MM.1S (cell line): ENCODE measurements around the gene EVX2.

Experiments used
- DNase-seq: peaks from one replicate; pipeline ENCODE4 v3.0.0-alpha.2; 2015
- H2AFZ ChIP-seq: fragments of 300-600 bp; sonication (generic); 2 replicates; pipeline ENCODE4 v1.6.0; 2016; ENCODE audit warnings: antibody characterized with exemption, low read length
- H3F3A ChIP-seq: fragments of 300-600 bp; sonication (generic); 2 replicates; pipeline ENCODE4 v1.6.1; 2016; ENCODE audit warnings: mild to moderate bottlenecking, antibody characterized with exemption, low read length, moderate library complexity, mixed read lengths; ENCODE audit not compliant: insufficient read depth
- H3K27ac ChIP-seq: fragments of 300-600 bp; sonication (generic); 2 replicates; pipeline ENCODE4 v1.5.1; 2016; ENCODE audit warnings: mild to moderate bottlenecking, low read length
- H3K27me3 ChIP-seq: fragments of 300-600 bp; sonication (generic); replicated peaks from 2 replicates; pipeline ENCODE4 v1.6.0; 2016; ENCODE audit warnings: low read length; ENCODE audit not compliant: insufficient read depth
- H3K36me3 ChIP-seq: fragments of 300-600 bp; sonication (generic); replicated peaks from 2 replicates; pipeline ENCODE4 v1.6.1; 2016; ENCODE audit warnings: mild to moderate bottlenecking, low read length, mixed read lengths; ENCODE audit not compliant: insufficient read depth
- H3K4me1 ChIP-seq: fragments of 300-600 bp; sonication (generic); 2 replicates; pipeline ENCODE4 v1.6.1; 2016; ENCODE audit warnings: low read length, mixed read lengths
- H3K4me2 ChIP-seq: fragments of 300-600 bp; sonication (generic); 2 replicates; pipeline ENCODE4 v1.6.0; 2016; ENCODE audit warnings: low read depth, low read length
- H3K4me3 ChIP-seq: fragments of 300-600 bp; sonication (generic); 2 replicates; pipeline ENCODE4 v1.5.1; 2016; ENCODE audit warnings: low read length, mixed read lengths
- H3K79me2 ChIP-seq: fragments of 300-600 bp; sonication (generic); 2 replicates; pipeline ENCODE4 v1.6.1; 2016; ENCODE audit warnings: mixed run types, low read length, mixed read lengths
- H3K9ac ChIP-seq: fragments of 300-600 bp; sonication (generic); 2 replicates; pipeline ENCODE4 v1.6.1; 2016; ENCODE audit warnings: low read length, mixed read lengths
- H3K9me2 ChIP-seq: fragments of 300-600 bp; sonication (generic); replicated peaks from 2 replicates; pipeline ENCODE4 v1.6.1; 2016; ENCODE audit warnings: mild to moderate bottlenecking, low read length, mixed read lengths; ENCODE audit not compliant: insufficient read depth
- H3K9me3 ChIP-seq: fragments of 300-600 bp; sonication (generic); replicated peaks from 2 replicates; pipeline ENCODE4 v1.6.1; 2016; ENCODE audit warnings: mild to moderate bottlenecking, low read length, mixed read lengths; ENCODE audit not compliant: insufficient read depth
- H4K20me1 ChIP-seq: fragments of 300-600 bp; sonication (generic); 2 replicates; pipeline ENCODE4 v1.6.1; 2016; ENCODE audit warnings: mild to moderate bottlenecking, low read length, moderate library complexity, mixed read lengths; ENCODE audit not compliant: insufficient read depth
- EZH2 ChIP-seq: fragments of 300-600 bp; sonication (generic); optimal IDR thresholded peaks from 2 replicates; pipeline ENCODE3; 2017; ENCODE audit warnings: low read depth, mild to moderate bottlenecking, antibody characterized with exemption, low read length, mixed read lengths
- EZH2phosphoT487 ChIP-seq: fragments of 300-600 bp; sonication (generic); IDR thresholded peaks from 2 replicates; pipeline ENCODE4 v1.6.1; 2018; ENCODE audit warnings: antibody characterized with exemption, low read length
- TF ChIP-seq, protein P1 (sequence below): fragments of 300-600 bp; sonication (generic); IDR thresholded peaks from 2 replicates; pipeline ENCODE4 v1.5.1; 2016; ENCODE audit warnings: antibody characterized with exemption, low read length, mixed read lengths

The EVX2 gene

DNA sequence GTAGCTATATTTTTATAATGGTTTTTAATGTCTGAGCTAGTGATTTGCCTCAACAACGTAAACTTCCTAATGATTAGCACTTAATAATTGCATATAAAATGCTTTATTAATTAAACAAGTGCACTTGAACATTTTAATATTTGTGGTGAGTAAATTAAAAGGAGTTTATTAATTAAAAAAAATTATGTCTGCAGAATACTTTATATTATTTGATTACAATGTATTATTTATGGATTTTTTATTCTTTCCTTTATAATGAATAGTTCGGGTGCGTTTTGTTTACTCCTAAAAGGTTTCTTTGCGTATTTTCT lies 48.0 kb upstream of the EVX2 start:
- H3K4me1 ChIP-seq = no peaks in the 10 kb centered on the region

GRCh38 chr2:176130957-176131847 lies 47.4 kb upstream of the EVX2 start:
- no peak for DNase-seq
- H3K27me3 ChIP-seq = peaks cover 19% of the 10 kb centered on the region; the same call in 1 of the 2 replicates
- H3F3A ChIP-seq = no peaks in the 10 kb centered on the region
- no peaks in the 10 kb centered on the region for H3K36me3 ChIP-seq
- H3K9ac ChIP-seq = no peak overlapping the region
- H3K4me1 ChIP-seq = no peaks in the 10 kb centered on the region
- no peak overlapping the region for H2AFZ ChIP-seq
- H3K79me2 ChIP-seq = no peaks in the 10 kb centered on the region
- H3K27ac ChIP-seq = no peak overlapping the region
- H4K20me1 ChIP-seq = no peaks in the 10 kb centered on the region
- no peak overlapping the region for H3K4me3 ChIP-seq
- H3K9me2 ChIP-seq = no peaks in the 10 kb centered on the region
- H3K9me3 ChIP-seq = no peaks in the 10 kb centered on the region
- no peak for TF ChIP-seq EZH2
- TF ChIP-seq, protein P1, sequence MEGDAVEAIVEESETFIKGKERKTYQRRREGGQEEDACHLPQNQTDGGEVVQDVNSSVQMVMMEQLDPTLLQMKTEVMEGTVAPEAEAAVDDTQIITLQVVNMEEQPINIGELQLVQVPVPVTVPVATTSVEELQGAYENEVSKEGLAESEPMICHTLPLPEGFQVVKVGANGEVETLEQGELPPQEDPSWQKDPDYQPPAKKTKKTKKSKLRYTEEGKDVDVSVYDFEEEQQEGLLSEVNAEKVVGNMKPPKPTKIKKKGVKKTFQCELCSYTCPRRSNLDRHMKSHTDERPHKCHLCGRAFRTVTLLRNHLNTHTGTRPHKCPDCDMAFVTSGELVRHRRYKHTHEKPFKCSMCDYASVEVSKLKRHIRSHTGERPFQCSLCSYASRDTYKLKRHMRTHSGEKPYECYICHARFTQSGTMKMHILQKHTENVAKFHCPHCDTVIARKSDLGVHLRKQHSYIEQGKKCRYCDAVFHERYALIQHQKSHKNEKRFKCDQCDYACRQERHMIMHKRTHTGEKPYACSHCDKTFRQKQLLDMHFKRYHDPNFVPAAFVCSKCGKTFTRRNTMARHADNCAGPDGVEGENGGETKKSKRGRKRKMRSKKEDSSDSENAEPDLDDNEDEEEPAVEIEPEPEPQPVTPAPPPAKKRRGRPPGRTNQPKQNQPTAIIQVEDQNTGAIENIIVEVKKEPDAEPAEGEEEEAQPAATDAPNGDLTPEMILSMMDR = no peak
- no peak for TF ChIP-seq EZH2phosphoT487
- H3K4me2 ChIP-seq = no peak overlapping the region

More for the DNA sequence above, 48.0 kb upstream of the EVX2 start:
- no peak overlapping the region for H2AFZ ChIP-seq
- no peaks in the 10 kb centered on the region for H3K36me3 ChIP-seq
- H3K4me3 ChIP-seq = no peak overlapping the region
- H4K20me1 ChIP-seq = no peaks in the 10 kb centered on the region
- no peak for DNase-seq
- TF ChIP-seq EZH2phosphoT487 (no peak), EZH2 (no peak)
- TF ChIP-seq, protein P1 = no peak
- H3K79me2 ChIP-seq = no peaks in the 10 kb centered on the region
- H3F3A ChIP-seq = no peaks in the 10 kb centered on the region
- H3K9me3 ChIP-seq = no peaks in the 10 kb centered on the region
- no peaks in the 10 kb centered on the region for H3K9me2 ChIP-seq
- no peak overlapping the region for H3K9ac ChIP-seq
- H3K27ac ChIP-seq = no peak overlapping the region
- H3K4me2 ChIP-seq = no peak overlapping the region
- peaks cover 19% of the 10 kb centered on the region; the same call in 1 of the 2 replicates for H3K27me3 ChIP-seq

DNA sequence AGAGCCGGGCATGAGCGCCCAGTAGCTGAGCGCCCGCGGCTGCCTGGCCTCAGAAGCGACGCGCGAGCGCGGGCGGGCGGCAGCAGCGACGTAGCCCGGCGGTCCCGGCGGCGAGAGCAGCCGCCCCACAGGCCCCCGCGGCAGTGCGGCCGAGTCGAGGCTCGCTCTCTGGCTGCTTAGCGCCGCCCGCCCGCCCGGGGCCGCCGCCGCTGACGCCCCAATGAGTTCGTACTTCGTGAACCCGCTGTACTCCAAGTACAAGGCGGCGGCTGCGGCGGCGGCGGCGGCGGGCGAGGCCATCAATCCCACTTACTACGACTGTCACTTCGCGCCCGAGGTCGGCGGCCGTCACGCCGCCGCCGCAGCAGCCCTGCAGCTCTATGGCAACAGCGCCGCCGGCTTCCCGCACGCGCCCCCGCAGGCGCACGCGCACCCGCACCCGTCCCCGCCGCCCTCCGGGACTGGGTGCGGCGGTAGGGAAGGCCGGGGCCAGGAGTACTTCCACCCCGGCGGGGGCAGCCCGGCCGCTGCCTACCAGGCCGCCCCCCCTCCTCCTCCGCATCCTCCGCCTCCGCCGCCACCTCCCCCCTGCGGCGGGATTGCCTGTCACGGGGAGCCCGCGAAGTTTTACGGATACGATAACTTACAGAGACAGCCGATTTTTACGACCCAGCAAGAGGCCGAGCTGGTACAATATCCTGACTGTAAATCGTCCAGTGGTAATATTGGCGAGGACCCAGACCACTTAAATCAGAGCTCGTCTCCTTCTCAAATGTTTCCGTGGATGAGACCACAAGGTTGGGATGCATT lies 46.6 kb upstream of the EVX2 start:
- Histone ChIP-seq H3K9me3 (no peaks in the 10 kb centered on the region), H3K9me2 (no peaks in the 10 kb centered on the region), H3F3A (no peaks in the 10 kb centered on the region), H3K4me2 (no peak overlapping the region), H3K4me1 (no peaks in the 10 kb centered on the region), H3K36me3 (no peaks in the 10 kb centered on the region), H3K27me3 (peaks cover 22% of the 10 kb centered on the region), H3K9ac (no peak overlapping the region), H4K20me1 (no peaks in the 10 kb centered on the region), H2AFZ (no peak overlapping the region), H3K27ac (no peak overlapping the region), H3K4me3 (no peak overlapping the region), H3K79me2 (no peaks in the 10 kb centered on the region)
- no peak for DNase-seq
- TF ChIP-seq, protein P1 = no peak
- no peak for TF ChIP-seq EZH2
